Measurements from ENCODE around the gene ZNF143. TPM values are rescaled to one million over a fixed set of nuclear protein-coding genes. Genes with fewer than 3 reads are reported as not detected.

ZNF143 gene
- total RNA-seq, 2 experiments from 2014 or later: 26.5 to 33.7 TPM

DNA sequence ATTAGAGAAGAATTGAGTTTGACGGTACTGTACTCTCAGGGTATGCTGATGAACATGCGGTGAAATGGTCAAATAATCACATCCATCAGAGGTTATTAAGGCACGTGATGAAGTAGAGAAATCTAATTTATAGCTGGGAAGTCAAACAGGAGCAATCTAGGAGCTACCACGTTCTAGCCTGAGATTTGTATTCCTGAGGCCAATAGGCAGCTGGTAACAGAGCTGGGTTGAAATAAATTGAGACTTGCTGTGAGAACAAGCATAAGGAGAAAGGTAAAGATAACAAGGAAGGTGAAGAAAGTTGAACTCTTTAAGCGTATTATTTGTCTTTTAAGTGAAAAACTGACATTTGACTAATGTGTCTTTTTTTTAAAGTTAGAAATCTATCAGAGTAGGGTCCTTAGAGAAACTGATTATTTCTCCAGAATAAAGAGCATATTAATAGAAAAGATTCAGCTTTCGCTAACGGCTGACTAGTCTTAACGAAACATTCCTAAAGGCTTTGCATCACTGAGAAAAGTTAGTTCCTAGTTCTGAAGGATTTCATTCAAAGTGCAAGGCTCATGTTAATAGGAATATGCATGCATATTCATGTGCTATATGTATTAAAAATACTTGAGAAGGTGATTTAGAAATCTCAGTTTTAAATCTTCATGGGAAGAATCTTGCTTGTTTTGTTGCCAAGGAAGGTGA lies 107.5 kb downstream of the ZNF143 start:
- Mint-ChIP-seq H3K27ac (no peak overlapping the region), H3K4me1 (ENCODE audit: low read depth) (peaks cover 13% of the 10 kb centered on the region), H3K9me3 (no peaks in the 10 kb centered on the region), H3K36me3 (ENCODE audit: low read depth) (no peaks in the 10 kb centered on the region), H3K27me3 (peaks cover 6% of the 10 kb centered on the region), H3K4me3 (no peak overlapping the region)
- ChIA-PET CTCF (interaction anchor here (1.5 kb wide), 1 partner anchor 33 kb away, joined by 5 read pairs; no protein-coding TSS in a partner anchor), POLR2A (no interaction called here)
- intact Hi-C loops (cut with micrococcal nuclease): no loop called here
- no peak for DNase-seq
- TF ChIP-seq, protein P1, sequence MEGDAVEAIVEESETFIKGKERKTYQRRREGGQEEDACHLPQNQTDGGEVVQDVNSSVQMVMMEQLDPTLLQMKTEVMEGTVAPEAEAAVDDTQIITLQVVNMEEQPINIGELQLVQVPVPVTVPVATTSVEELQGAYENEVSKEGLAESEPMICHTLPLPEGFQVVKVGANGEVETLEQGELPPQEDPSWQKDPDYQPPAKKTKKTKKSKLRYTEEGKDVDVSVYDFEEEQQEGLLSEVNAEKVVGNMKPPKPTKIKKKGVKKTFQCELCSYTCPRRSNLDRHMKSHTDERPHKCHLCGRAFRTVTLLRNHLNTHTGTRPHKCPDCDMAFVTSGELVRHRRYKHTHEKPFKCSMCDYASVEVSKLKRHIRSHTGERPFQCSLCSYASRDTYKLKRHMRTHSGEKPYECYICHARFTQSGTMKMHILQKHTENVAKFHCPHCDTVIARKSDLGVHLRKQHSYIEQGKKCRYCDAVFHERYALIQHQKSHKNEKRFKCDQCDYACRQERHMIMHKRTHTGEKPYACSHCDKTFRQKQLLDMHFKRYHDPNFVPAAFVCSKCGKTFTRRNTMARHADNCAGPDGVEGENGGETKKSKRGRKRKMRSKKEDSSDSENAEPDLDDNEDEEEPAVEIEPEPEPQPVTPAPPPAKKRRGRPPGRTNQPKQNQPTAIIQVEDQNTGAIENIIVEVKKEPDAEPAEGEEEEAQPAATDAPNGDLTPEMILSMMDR (IDR thresholded peaks at IDR 0.05): no peak
- no peak for ATAC-seq

DNA sequence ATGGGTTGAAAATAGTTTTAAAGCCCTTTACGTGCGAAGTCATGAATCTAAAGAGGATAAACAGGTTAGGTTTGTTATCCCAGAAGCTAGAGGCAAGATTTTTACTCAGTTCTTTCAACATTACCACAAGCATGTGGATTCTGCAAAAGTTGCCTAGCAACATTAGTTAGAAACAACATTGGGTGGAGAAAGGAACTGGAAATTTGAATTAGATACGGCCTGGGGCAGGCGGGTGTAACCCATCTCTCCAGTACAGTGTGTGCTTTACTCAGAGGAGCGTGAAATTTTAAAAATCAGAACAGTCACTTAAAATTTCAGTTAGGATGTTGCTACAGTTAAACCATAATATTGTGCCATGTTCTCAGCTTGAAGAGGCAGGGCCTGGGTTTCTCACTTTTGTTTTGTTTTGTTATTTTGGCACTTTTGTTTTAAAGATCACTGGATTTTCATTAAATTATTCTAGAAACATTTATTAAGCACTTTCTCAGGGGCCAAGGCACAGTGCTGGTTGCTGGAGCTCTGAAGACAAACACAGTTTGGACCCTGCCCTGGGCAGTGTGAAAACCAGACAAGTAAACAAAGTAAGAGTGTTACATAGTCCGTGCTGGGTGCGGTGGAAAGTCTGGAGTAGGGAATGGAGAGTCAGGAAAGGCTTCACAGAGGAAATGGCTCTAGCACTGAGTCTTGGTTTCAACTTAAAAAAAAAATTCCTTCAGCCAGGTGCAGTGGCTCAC lies 108.2 kb downstream of the ZNF143 start:
- Mint-ChIP-seq H3K4me1 (ENCODE audit: low read depth) (peaks cover 13% of the 10 kb centered on the region), H3K27me3 (peaks cover 6% of the 10 kb centered on the region), H3K4me3 (no peak overlapping the region), H3K36me3 (ENCODE audit: low read depth) (no peaks in the 10 kb centered on the region), H3K27ac (peak overlapping the region; percentile 17), H3K9me3 (no peaks in the 10 kb centered on the region)
- ChIA-PET CTCF (interaction anchor here (1.5 kb wide), 1 partner anchor 34 kb away, joined by 5 read pairs; no protein-coding TSS in a partner anchor), POLR2A (no interaction called here)
- no peak for ATAC-seq
- intact Hi-C loops (cut with micrococcal nuclease): no loop called here
- no peak for DNase-seq
- TF ChIP-seq, protein P1 (IDR thresholded peaks at IDR 0.05): no peak

DNA sequence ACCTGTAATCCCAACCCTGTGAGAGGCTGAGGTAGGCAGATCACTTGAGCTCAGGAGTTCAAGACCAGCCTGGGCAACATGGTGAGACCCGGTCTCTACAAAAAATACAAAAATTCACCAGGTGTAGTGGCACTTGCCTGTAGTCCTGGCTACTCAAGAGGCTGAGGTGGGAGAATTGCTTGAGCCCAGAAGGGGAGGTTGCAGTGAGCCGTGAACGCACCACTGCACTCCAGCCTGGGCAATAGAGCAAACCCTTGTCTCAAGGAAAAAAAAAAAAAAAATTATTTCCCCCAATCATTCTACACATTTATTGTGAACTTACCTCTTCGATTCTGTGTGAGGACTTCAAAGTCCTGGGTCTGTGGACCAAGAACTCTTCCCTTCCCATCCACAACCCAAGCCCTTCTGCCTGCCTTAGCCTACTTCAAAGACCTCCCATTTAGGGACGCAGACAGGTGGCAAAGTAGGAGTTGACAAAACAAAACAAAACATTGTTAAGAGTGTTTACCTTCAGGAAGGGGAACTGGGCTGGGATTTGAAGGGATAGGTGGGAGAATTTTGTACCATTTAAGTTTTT lies 108.9 kb downstream of the ZNF143 start:
- Mint-ChIP-seq H3K27me3 (peaks cover 6% of the 10 kb centered on the region), H3K4me1 (ENCODE audit: low read depth) (peaks cover 13% of the 10 kb centered on the region), H3K4me3 (no peak overlapping the region), H3K27ac (no peak overlapping the region), H3K36me3 (ENCODE audit: low read depth) (peaks cover 2% of the 10 kb centered on the region), H3K9me3 (no peaks in the 10 kb centered on the region)
- POLR2A ChIA-PET: no interaction called here
- intact Hi-C loops (cut with micrococcal nuclease): no loop called here
- DNase-seq (no peak), ATAC-seq (no peak)
- CTCF ChIA-PET: interaction anchor here (1.5 kb wide), 1 partner anchor 35 kb away, joined by 5 read pairs; no protein-coding TSS in a partner anchor
- TF ChIP-seq, protein P1 (IDR thresholded peaks at IDR 0.05): no peak

DNA sequence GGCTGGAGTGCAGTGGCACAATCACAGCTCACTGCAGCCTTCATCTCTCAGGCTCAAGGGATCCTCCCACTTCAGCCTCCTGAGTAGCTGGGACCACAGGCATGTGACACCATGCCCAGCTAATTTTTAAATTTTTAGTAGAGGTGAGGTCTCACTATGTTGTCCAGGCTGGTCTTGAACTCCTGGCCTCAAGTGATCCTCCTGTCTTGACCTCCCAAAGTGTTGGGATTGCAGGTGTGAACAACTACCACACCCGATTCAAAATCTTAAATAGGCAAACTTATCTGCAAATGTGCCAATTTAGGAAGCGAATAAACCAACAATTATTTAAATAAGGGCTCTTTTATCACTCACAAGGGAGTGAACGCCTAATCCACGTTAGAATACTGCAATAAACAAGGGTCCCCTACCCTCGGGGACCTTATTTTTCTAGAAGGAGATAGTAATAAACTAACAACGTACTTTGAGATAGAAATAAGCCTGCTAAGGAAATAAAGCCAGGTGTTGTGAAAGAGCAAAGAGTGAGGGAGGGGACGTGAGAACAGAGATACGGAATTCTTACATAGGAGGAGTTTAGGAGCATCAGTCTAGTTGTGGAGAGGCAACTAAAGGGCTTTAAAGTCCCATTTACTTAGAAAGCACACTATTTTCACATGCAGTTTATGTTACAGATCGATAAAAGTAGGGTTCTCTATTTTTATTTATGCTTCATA lies 109.7 kb downstream of the ZNF143 start:
- H3K27me3 Mint-ChIP-seq: peaks cover 8% of the 10 kb centered on the region
- TF ChIP-seq, protein P1 (IDR thresholded peaks at IDR 0.05): no peak
- intact Hi-C loops (cut with micrococcal nuclease): no loop called here
- H3K4me3 Mint-ChIP-seq: no peak overlapping the region
- no peak overlapping the region for H3K27ac Mint-ChIP-seq
- no peak for DNase-seq
- peaks cover 13% of the 10 kb centered on the region for H3K4me1 Mint-ChIP-seq (ENCODE audit: low read depth)
- H3K36me3 Mint-ChIP-seq (ENCODE audit: low read depth): peaks cover 10% of the 10 kb centered on the region
- H3K9me3 Mint-ChIP-seq: no peaks in the 10 kb centered on the region
- CTCF ChIA-PET: no interaction called here
- POLR2A ChIA-PET: no interaction called here
- ATAC-seq: no peak

Measured in activated CD8-positive, alpha-beta T cell treated with anti-CD3 and anti-CD28 coated beads for 36 hours (primary cell).